Suprapubic skin (tissue), 4 donors: ENCODE results near the gene MEIS1. TPM values are rescaled to one million over a fixed set of nuclear protein-coding genes. Genes with fewer than 3 reads are reported as not detected.
A peak's percentile ranks its signal among the peaks of the same experiment; 100 is the strongest.

Experiments used
- DNase-seq, 2 donors: peaks; one replicate each; pipeline ENCODE4 v3.0.0-alpha.2; 2019; ENCODE audit warnings: low spot score in 2 of 2
- H3K27ac ChIP-seq: fragments of 200-600 bp; sonication (generic); one replicate; pipeline ENCODE4 v1.5.1; 2019
- H3K27me3 ChIP-seq: fragments of 200-600 bp; sonication (generic); one replicate; pipeline ENCODE4 v1.5.1; 2019
- H3K36me3 ChIP-seq: fragments of 200-600 bp; sonication (generic); one replicate; pipeline ENCODE4 v1.5.1; 2019
- H3K4me1 ChIP-seq: fragments of 200-600 bp; sonication (generic); one replicate; pipeline ENCODE4 v1.5.1; 2019
- H3K4me3 ChIP-seq: fragments of 200-600 bp; sonication (generic); one replicate; pipeline ENCODE4 v1.5.1; 2019; ENCODE audit warnings: mild to moderate bottlenecking
- H3K9me3 ChIP-seq: fragments of 200-600 bp; sonication (generic); one replicate; pipeline ENCODE4 v1.5.1; 2019
- CTCF ChIP-seq, 2 donors: fragments of 200-600 bp in 1 of 2; fragments of 450-650 bp in 1 of 2; sonication (generic) in 1 of 2; IDR thresholded peaks; one replicate each; pipeline ENCODE4 v1.5.1; 2016 to 2019; ENCODE audit warnings: antibody characterized with exemption in 2 of 2, mild to moderate bottlenecking in 1 of 2, moderate library complexity in 1 of 2
- EP300 ChIP-seq: sonication (generic); formaldehyde crosslinking; IDR thresholded peaks from one replicate; pipeline ENCODE4 v1.6.1; 2017; ENCODE audit warnings: antibody characterized with exemption
- POLR2A ChIP-seq, 2 donors: fragments of 450-650 bp; IDR thresholded peaks; one replicate each; pipeline ENCODE4 v1.6.1; 2017; ENCODE audit warnings: antibody characterized with exemption in 2 of 2, mild to moderate bottlenecking in 2 of 2, moderate library complexity in 2 of 2
- POLR2AphosphoS5 ChIP-seq, 3 donors: sonication (generic); formaldehyde crosslinking; IDR thresholded peaks; one replicate each; pipeline ENCODE4 v1.6.1; 2017; ENCODE audit warnings: antibody characterized with exemption in 3 of 3
- WGBS: methylation state at CpG from one replicate; pipeline ENCODE4 v1.1.5; 2018; 5-methylcytosine and 5-hydroxymethylcytosine counted together
- total RNA-seq, 4 donors: library from RNA; depleted of rRNA; stranded (reverse); fragments of >200 nt; gene quantifications; one replicate each; pipeline ENCODE4 v1.1.0, GENCODE V29; 2016

The MEIS1 gene
- total RNA-seq, 4 donors from 2014 or later, result 12.7 to 28.0 (median 20.3) TPM

GRCh38 chr2:66429693-66430504 is 5.0 kb upstream of the MEIS1 start:
- peaks cover 17% of the 10 kb centered on the region for H3K4me1 ChIP-seq
- DNase-seq, result no peak
- H3K27me3 ChIP-seq, result peaks cover 34% of the 10 kb centered on the region
- H3K36me3 ChIP-seq, result no peaks in the 10 kb centered on the region
- no peak overlapping the region for H3K27ac ChIP-seq
- H3K4me3 ChIP-seq, result no peak overlapping the region
- TF ChIP-seq POLR2A (IDR thresholded peaks at IDR 0.05) (no peak), POLR2AphosphoS5 (IDR thresholded peaks at IDR 0.05) (no peak), CTCF (IDR thresholded peaks at IDR 0.05) (no peak), EP300 (no peak)
- no peaks in the 10 kb centered on the region for H3K9me3 ChIP-seq

DNA sequence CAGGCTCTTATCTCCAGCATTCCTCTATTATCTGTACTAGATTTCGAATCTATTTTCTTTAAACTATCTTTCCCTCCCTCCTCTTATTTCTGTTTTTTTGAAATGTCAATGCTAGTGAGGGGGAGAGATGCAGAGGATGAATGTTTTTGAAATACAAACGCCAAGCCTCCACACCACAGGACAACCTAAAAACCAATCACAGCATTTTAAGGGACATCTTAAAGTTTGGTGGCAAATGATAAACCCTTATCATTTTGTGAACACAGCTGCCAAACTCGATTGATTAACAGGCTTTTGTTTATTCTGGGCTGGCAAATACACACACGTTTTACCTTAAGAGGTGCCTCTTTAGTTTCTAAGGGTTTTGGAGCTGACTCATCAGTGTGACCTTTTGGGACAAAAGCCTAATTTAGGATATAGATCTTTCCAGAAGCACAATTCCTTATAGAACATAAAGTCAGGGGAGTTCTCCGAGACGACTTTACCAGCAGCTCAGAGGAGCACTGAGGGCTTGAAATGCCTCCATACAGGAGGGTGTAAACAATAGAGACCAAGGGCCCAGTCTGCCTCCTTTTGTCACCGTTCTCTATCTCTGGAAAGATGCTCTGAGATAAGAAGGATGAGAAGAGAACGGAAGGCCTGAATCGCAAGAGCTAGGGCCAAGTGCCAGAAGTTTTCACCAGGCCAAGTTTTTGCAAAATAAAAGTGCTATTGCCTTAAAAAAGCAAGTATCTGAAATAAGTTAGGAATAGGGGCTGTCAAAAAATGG is 4.2 kb upstream of the MEIS1 start:
- no peak for DNase-seq

GRCh38 chr2:66431274-66431642 is 3.7 kb upstream of the MEIS1 start:
- Histone ChIP-seq H3K4me1 (peaks cover 7% of the 10 kb centered on the region), H3K36me3 (no peaks in the 10 kb centered on the region), H3K9me3 (no peaks in the 10 kb centered on the region), H3K4me3 (no peak overlapping the region), H3K27me3 (peaks cover 21% of the 10 kb centered on the region), H3K27ac (no peak overlapping the region)
- DNase-seq, result no peak
- TF ChIP-seq CTCF (IDR thresholded peaks at IDR 0.05) (no peak), POLR2AphosphoS5 (IDR thresholded peaks at IDR 0.05) (no peak), EP300 (no peak), POLR2A (IDR thresholded peaks at IDR 0.05) (no peak)

More for the DNA sequence above, 4.2 kb upstream of the MEIS1 start:
- 68% methylated on average over 9 of the region's 9 CpGs for WGBS
- H3K9me3 ChIP-seq, result no peaks in the 10 kb centered on the region
- no peak overlapping the region for H3K27ac ChIP-seq
- no peak overlapping the region for H3K4me3 ChIP-seq
- no peak for TF ChIP-seq EP300
- no peak for TF ChIP-seq POLR2AphosphoS5 (IDR thresholded peaks at IDR 0.05)
- no peak for TF ChIP-seq POLR2A (IDR thresholded peaks at IDR 0.05)
- TF ChIP-seq CTCF (IDR thresholded peaks at IDR 0.05), result no peak
- peaks cover 12% of the 10 kb centered on the region for H3K4me1 ChIP-seq
- no peaks in the 10 kb centered on the region for H3K36me3 ChIP-seq
- H3K27me3 ChIP-seq, result peaks cover 26% of the 10 kb centered on the region

DNA sequence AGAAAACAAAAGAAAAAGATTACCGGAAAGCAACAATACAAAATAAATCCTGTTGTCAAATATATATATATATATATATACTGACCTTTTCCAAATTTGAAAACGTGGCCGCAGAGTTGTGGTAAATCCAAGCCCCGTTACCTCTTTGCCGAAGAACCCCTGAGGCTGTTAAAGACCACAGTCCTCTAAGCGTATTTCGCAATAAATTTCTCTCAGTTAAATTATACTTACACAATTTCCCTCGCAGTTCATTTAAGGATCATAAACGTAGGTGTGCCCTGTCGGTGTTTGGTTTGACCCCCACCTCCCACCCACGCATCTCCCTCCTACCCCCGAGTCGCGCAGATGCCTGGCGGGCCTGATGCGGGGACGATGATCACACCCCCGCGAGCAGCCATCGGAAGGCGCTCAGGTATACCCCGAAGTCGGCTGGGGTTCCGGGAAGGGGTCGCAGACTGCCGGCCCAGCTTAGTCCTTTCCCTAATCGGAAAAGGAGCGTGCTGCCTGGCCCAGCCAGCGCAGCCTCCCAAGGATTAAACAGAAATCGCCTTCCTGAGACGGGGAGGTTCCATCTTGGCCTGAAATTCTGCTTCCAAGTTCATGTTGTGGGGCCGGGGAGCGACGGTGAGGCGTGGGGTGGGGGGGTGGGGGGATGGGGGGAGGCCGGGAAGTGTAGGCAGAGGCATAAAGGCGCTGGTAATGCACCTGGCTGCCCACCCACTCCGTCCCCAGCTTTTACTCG is 2.9 kb upstream of the MEIS1 start:
- WGBS, result 50% methylated on average over 36 of the region's 39 CpGs
- Histone ChIP-seq H3K27ac (no peak overlapping the region), H3K36me3 (no peaks in the 10 kb centered on the region), H3K4me1 (peaks cover 9% of the 10 kb centered on the region), H3K27me3 (peaks cover 13% of the 10 kb centered on the region), H3K9me3 (no peaks in the 10 kb centered on the region), H3K4me3 (peak overlapping the region; percentile 84)
- DNase-seq, result no peak
- TF ChIP-seq EP300 (no peak), CTCF (IDR thresholded peaks at IDR 0.05) (no peak), POLR2AphosphoS5 (IDR thresholded peaks at IDR 0.05) (no peak), POLR2A (IDR thresholded peaks at IDR 0.05) (no peak)
